Astrocyte (in vitro differentiated cells and primary cell): ENCODE results near the gene PRMT9. TPM values are rescaled to one million over a fixed set of nuclear protein-coding genes. Genes with fewer than 3 reads are reported as not detected.

Experiments
- DNase-seq: peaks from one replicate; pipeline ENCODE4 v3.0.0-alpha.2; 2010; ENCODE audit warnings: low read depth
- FAIRE-seq: peaks from 2 replicates; lab custom pipeline; 2011; peaks lifted over from hg19 to GRCh38; lab: Jason Lieb, UNC
- H2AFZ ChIP-seq: 2 replicates; pipeline ENCODE4 v1.6.0; 2012; ENCODE audit warnings: low read depth, low read length, inconsistent platforms
- H3K27ac ChIP-seq: 2 replicates; pipeline ENCODE4 v1.5.1; 2011; ENCODE audit warnings: low read depth, low read length, inconsistent platforms
- H3K27me3 ChIP-seq: 2 replicates; pipeline ENCODE4 v1.6.0; 2011; ENCODE audit warnings: low read length, inconsistent platforms; ENCODE audit not compliant: insufficient read depth
- H3K36me3 ChIP-seq: 2 replicates; pipeline ENCODE4 v1.5.1; 2011; ENCODE audit warnings: low read length, inconsistent platforms; ENCODE audit not compliant: insufficient read depth
- H3K4me1 ChIP-seq: 2 replicates; pipeline ENCODE4 v1.5.1; 2011; ENCODE audit warnings: low read length, inconsistent platforms; ENCODE audit not compliant: insufficient read depth
- H3K4me2 ChIP-seq: 2 replicates; pipeline ENCODE4 v1.6.0; 2012; ENCODE audit warnings: low read length, inconsistent platforms
- H3K4me3 ChIP-seq: 2 replicates; pipeline ENCODE4 v1.5.1; 2011; ENCODE audit warnings: low read depth, mild to moderate bottlenecking, low read length, inconsistent platforms; ENCODE audit not compliant: insufficient read depth
- H3K79me2 ChIP-seq: 2 replicates; pipeline ENCODE4 v1.6.0; 2012; ENCODE audit warnings: mild to moderate bottlenecking, low read length, inconsistent platforms; ENCODE audit not compliant: insufficient read depth
- H3K9ac ChIP-seq: 2 replicates; pipeline ENCODE4 v1.6.0; 2012; ENCODE audit warnings: mild to moderate bottlenecking, low read length, inconsistent platforms
- H3K9me3 ChIP-seq: 2 replicates; pipeline ENCODE4 v1.5.1; 2012; ENCODE audit warnings: low read depth, mild to moderate bottlenecking, low read length, inconsistent platforms; ENCODE audit not compliant: insufficient read depth
- H4K20me1 ChIP-seq: 2 replicates; pipeline ENCODE4 v1.6.0; 2012; ENCODE audit warnings: low read length, inconsistent platforms; ENCODE audit not compliant: insufficient read depth
- H3K27ac Mint-ChIP-seq: one replicate; pipeline ENCODE4 v1.8.0; 2021; ENCODE audit warnings: mild to moderate bottlenecking, mixed read lengths; ENCODE audit not compliant: unreplicated experiment
- H3K27me3 Mint-ChIP-seq: one replicate; pipeline ENCODE4 v1.8.0; 2021; ENCODE audit warnings: low read depth, mixed read lengths; ENCODE audit not compliant: unreplicated experiment
- H3K36me3 Mint-ChIP-seq: one replicate; pipeline ENCODE4 v1.8.0; 2021; ENCODE audit warnings: low read depth, mixed read lengths; ENCODE audit not compliant: unreplicated experiment
- H3K4me1 Mint-ChIP-seq: one replicate; pipeline ENCODE4 v1.8.0; 2021; ENCODE audit warnings: low read depth, mixed read lengths; ENCODE audit not compliant: unreplicated experiment
- H3K4me3 Mint-ChIP-seq: one replicate; pipeline ENCODE4 v1.8.0; 2021; ENCODE audit warnings: mild to moderate bottlenecking, moderate library complexity, mixed read lengths; ENCODE audit not compliant: unreplicated experiment
- H3K9me3 Mint-ChIP-seq: one replicate; pipeline ENCODE4 v1.8.0; 2021; ENCODE audit warnings: mild to moderate bottlenecking, mixed read lengths; ENCODE audit not compliant: unreplicated experiment
- CTCF ChIP-seq: IDR thresholded peaks from 2 replicates; pipeline ENCODE4 v1.5.1; 2011; ENCODE audit warnings: low read depth, mild to moderate bottlenecking, inconsistent platforms, low read length, moderate library complexity; ENCODE audit not compliant: insufficient read depth
- EZH2 ChIP-seq: IDR thresholded peaks from 2 replicates; pipeline ENCODE4 v1.6.1; 2012; ENCODE audit warnings: mild to moderate bottlenecking, low read length, inconsistent platforms; ENCODE audit not compliant: insufficient read depth
- total RNA-seq: library from RNA; stranded (reverse); gene quantifications from 2 replicates; pipeline ENCODE4 v1.2.1, GENCODE V29; 2021

The PRMT9 gene
- total RNA-seq, 1 donor from 2014 or later = 8.4 TPM

GRCh38 chr4:147625733-147626132 is 58.2 kb downstream of the PRMT9 start:
- no peaks in the 10 kb centered on the region for H3K9me3 Mint-ChIP-seq
- H3K4me1 ChIP-seq = peaks cover 4% of the 10 kb centered on the region
- peaks cover 4% of the 10 kb centered on the region for H3K4me1 Mint-ChIP-seq
- H3K36me3 ChIP-seq = peaks cover 26% of the 10 kb centered on the region
- peaks cover 4% of the 10 kb centered on the region for H4K20me1 ChIP-seq
- H3K27me3 Mint-ChIP-seq = no peaks in the 10 kb centered on the region
- no peaks in the 10 kb centered on the region for H3K9me3 ChIP-seq
- H3K9ac ChIP-seq = no peak overlapping the region
- H3K27ac ChIP-seq = no peak overlapping the region
- no peak overlapping the region for H3K4me3 Mint-ChIP-seq
- H3K4me2 ChIP-seq = no peak overlapping the region
- DNase-seq = no peak
- H3K4me3 ChIP-seq = no peak overlapping the region
- H2AFZ ChIP-seq = no peak overlapping the region
- peaks cover 21% of the 10 kb centered on the region for H3K79me2 ChIP-seq
- H3K27ac Mint-ChIP-seq = no peak overlapping the region
- H3K36me3 Mint-ChIP-seq = peaks cover 10% of the 10 kb centered on the region
- FAIRE-seq = no peak
- TF ChIP-seq EZH2 (no peak), CTCF (no peak)
- H3K27me3 ChIP-seq = no peaks in the 10 kb centered on the region

GRCh38 chr4:147620315-147620714 is 63.6 kb downstream of the PRMT9 start:
- H3K27me3 ChIP-seq = no peaks in the 10 kb centered on the region
- Mint-ChIP-seq H3K36me3 (no peaks in the 10 kb centered on the region), H3K4me1 (peaks cover 11% of the 10 kb centered on the region), H3K27ac (no peak overlapping the region), H3K4me3 (peak overlapping the region; percentile 50), H3K27me3 (no peaks in the 10 kb centered on the region), H3K9me3 (no peaks in the 10 kb centered on the region)
- DNase-seq (no peak), FAIRE-seq (no peak)
- peaks cover 4% of the 10 kb centered on the region for H3K4me1 ChIP-seq
- H3K4me3 ChIP-seq = no peak overlapping the region
- no peak overlapping the region for H2AFZ ChIP-seq
- H3K36me3 ChIP-seq = peaks cover 12% of the 10 kb centered on the region
- no peak for TF ChIP-seq EZH2
- TF ChIP-seq CTCF = no peak
- no peak overlapping the region for H3K9ac ChIP-seq
- H3K79me2 ChIP-seq = peaks cover 56% of the 10 kb centered on the region
- peak overlapping the region; percentile 38 for H3K4me2 ChIP-seq
- H4K20me1 ChIP-seq = peaks cover 14% of the 10 kb centered on the region
- no peaks in the 10 kb centered on the region for H3K9me3 ChIP-seq
- H3K27ac ChIP-seq = no peak overlapping the region

DNA sequence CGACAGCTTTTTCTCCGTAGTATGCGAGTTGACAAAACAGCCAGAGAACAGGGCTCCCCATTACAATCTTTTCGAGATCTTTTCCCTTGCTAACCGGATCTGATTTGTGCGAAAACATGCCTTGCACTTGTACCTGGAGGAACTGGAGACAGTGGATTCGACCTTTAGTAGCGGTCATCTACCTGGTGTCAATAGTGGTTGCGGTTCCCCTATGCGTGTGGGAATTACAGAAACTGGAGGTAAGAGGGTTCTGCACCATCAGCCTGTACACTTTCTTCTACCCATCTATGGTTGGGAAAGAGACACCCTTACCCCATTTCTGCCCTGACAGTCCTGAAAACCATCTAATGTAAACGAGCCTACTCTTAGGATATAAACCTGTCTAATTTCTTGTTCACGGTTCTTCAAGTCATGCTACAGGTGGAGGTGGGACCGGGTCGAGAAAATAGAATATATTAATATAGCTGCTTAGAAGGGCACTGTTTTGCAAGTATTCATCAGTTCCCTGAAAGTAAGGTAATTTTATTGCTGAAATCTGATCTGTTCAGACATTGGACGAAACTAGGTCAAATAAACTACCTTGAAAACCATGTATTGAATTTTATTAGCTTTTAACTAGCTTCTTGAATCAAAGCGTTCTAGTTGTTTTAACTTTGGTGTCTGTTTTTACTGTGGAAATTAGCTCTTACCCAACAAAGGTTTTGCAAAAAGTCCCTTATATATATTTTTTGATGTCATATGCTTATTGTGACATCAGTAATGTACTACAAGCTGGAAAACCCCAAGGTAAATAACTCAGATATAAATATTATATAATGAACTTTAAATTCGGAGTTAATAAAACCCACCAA is 65.9 kb downstream of the PRMT9 start:
- peak overlapping the region; percentile 96 for H2AFZ ChIP-seq
- H3K9ac ChIP-seq = peak overlapping the region; percentile 92
- H3K4me3 ChIP-seq = peak overlapping the region; percentile 97
- FAIRE-seq = no peak
- peak overlapping the region; percentile 93 for H3K4me2 ChIP-seq
- H3K27ac Mint-ChIP-seq = peak overlapping the region; percentile 86
- H3K4me3 Mint-ChIP-seq = peak overlapping the region; percentile 99
- peaks cover 56% of the 10 kb centered on the region for H3K79me2 ChIP-seq
- H3K9me3 Mint-ChIP-seq = no peaks in the 10 kb centered on the region
- H3K27ac ChIP-seq = peak overlapping the region; percentile 87
- peaks cover 4% of the 10 kb centered on the region for H3K4me1 ChIP-seq
- H3K27me3 ChIP-seq = no peaks in the 10 kb centered on the region
- H3K36me3 Mint-ChIP-seq = no peaks in the 10 kb centered on the region
- DNase-seq = no peak
- H3K36me3 ChIP-seq = peaks cover 2% of the 10 kb centered on the region
- H3K27me3 Mint-ChIP-seq = no peaks in the 10 kb centered on the region
- peaks cover 14% of the 10 kb centered on the region for H4K20me1 ChIP-seq
- H3K4me1 Mint-ChIP-seq = peaks cover 11% of the 10 kb centered on the region
- no peak for TF ChIP-seq CTCF
- no peak for TF ChIP-seq EZH2
- no peaks in the 10 kb centered on the region for H3K9me3 ChIP-seq
